GM19035 (cell line): ENCODE measurements around the gene NFKB2.
A peak's percentile ranks its signal among the peaks of the same experiment; 100 is the strongest.

ENCODE experiments used
- ATAC-seq: cut with Tn5 transposase; IDR thresholded peaks from one replicate; pipeline ENCODE4 v1.9.1; 2021; ENCODE audit not compliant: unreplicated experiment

Gene NFKB2

DNA sequence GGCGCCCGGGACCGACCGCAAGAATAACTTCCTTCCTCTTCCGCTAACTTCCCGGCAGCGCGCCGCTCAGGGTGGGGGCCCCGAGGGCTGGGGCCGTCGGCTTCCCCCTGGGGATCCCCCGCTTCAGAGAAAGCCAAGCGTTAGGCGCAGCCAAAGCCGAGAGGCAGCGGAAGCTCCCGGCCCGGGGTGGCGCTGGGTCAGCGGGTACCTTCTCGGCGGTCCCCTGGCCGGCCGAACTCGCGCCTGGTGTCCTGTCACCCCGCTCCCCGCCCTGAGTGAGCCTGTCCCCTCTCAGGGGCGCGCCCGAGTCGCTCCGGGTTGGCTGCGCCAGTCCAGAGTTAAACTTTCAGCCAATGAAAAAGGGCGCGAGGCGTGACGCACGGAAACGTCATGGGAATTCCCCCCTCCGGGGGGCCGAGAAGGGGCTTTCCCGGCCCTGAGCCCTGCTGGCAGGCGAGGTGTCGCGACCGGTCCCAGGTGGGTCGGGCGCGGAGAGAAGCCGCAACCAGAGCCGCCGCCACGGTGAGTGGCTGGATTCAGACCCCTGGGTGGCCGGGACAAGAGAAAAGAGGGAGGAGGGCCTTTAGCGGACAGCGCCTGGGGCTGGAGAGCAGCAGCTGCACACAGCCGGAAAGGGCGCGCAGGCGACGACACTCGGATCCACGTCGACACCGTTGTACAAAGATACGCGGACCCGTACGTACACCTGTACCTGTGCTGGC is 1.3 kb upstream of the NFKB2 start:
- peak; percentile 79 for ATAC-seq

DNA sequence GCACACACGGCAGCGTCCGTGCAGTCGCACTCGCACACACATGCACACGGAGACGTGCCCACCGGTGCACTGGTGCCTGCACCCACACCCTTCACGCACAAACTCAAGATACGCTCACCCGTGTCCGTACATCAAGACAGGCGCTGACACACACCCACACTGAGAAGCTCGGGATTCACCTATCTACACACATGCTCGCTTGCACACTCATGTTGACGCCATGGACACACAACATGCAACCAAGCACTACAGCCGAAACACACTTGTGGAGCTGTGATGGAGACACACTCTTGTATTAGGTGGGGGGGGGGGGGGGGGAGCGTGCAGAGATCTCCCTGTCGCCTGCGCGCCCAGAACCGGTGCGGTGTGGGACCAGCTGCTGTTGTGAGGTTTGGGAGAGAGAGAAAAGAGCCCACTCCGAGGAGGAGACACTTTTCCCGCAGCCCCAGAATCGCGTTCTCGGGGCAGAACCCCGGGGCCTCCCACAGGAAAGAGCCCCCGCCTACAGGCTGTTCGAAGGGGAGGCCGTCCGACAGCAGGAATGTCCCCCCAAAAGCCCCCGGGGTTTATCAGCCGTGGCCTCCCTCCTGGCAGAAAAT is 605 bp upstream of the NFKB2 start:
- peak; percentile 1 for ATAC-seq

DNA sequence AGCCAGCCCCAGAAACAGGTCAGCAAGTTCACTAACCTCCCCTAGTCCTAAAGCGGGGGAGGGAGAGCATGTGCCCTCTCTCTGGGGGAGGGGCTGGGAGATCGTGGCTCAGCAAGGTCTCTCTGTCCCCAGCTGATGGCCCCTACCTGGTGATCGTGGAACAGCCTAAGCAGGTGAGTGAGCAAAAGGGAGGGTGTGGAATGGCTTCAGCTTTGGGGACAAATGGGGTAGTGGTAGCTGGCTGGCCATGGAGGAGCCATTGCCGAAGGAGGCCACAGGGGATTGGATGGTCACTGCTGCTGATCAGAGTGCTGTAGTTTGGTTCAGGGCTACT is 779 bp downstream of the NFKB2 start:
- ATAC-seq: no peak

DNA sequence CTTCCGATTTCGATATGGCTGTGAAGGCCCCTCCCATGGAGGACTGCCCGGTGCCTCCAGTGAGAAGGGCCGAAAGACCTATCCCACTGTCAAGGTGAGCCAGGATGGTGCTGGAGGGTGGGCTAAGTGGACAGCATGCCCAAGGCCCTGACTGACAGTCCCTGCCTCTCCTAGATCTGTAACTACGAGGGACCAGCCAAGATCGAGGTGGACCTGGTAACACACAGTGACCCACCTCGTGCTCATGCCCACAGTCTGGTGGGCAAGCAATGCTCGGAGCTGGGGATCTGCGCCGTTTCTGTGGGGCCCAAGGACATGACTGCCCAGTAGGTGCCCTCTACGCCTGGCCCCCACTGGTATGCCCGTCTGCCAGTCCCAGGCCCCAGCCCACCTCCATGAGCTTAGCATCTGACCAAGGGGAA is 1.2 kb downstream of the NFKB2 start:
- no peak for ATAC-seq

DNA sequence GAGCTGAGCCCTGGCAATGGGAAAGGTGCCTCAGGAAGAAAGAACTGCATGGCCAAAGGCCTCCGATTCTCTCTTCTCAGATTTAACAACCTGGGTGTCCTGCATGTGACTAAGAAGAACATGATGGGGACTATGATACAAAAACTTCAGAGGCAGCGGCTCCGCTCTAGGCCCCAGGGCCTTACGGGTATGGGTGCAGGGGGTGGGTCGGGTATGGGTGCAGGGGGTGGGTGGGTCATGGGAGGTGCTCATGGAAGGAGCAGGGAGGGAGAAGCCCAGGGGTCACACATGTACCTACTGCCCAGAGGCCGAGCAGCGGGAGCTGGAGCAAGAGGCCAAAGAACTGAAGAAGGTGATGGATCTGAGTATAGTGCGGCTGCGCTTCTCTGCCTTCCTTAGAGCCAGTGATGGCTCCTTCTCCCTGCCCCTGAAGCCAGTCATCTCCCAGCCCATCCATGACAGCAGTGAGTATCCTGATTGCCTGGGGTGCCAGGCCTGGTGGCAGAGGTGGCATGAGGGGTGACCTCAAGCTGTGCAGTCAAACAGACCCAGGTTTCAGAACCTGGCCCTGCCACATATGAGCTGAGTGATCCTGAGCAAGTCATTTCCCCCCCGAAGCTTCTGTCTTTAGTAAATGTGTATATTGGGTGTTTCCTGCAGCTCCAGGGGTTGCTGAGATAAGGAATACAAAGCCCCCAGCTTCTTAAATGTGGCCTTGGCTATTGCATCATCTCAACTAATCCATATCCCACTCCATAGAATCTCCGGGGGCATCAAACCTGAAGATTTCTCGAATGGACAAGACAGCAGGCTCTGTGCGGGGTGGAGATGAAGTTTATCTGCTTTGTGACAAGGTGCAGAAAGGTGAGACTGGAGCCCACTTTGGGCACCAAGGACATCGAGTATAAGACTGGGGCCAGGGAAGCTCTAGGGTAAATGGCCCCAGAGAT is 2.0 kb downstream of the NFKB2 start:
- no peak for ATAC-seq

DNA sequence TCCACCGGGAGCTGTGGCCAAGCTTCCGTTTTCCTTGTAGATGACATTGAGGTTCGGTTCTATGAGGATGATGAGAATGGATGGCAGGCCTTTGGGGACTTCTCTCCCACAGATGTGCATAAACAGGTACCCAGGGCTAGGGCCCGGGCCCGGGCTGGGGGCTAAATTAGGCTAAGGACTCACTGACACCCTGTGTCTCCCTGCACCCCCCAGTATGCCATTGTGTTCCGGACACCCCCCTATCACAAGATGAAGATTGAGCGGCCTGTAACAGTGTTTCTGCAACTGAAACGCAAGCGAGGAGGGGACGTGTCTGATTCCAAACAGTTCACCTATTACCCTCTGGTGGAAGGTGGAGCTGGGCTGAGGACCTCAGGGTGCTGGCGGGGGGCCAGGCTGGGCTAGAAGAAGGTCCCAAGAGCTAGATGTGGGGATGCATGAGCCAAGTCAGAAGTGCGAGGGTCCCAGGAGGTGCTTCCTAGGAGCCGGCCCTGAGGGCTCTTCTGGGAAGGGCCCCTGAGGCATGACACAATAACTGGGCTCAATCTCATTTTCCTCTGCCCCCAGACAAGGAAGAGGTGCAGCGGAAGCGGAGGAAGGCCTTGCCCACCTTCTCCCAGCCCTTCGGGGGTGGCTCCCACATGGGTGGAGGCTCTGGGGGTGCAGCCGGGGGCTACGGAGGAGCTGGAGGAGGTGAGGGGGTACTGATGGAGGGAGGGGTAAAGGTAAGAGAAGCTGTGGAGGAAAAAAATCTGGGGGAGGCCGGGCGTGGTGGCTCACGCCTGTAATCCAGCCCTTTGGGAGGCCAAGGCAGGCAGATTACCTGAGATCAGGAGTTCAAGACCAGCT is 2.9 kb downstream of the NFKB2 start:
- ATAC-seq: no peak

DNA sequence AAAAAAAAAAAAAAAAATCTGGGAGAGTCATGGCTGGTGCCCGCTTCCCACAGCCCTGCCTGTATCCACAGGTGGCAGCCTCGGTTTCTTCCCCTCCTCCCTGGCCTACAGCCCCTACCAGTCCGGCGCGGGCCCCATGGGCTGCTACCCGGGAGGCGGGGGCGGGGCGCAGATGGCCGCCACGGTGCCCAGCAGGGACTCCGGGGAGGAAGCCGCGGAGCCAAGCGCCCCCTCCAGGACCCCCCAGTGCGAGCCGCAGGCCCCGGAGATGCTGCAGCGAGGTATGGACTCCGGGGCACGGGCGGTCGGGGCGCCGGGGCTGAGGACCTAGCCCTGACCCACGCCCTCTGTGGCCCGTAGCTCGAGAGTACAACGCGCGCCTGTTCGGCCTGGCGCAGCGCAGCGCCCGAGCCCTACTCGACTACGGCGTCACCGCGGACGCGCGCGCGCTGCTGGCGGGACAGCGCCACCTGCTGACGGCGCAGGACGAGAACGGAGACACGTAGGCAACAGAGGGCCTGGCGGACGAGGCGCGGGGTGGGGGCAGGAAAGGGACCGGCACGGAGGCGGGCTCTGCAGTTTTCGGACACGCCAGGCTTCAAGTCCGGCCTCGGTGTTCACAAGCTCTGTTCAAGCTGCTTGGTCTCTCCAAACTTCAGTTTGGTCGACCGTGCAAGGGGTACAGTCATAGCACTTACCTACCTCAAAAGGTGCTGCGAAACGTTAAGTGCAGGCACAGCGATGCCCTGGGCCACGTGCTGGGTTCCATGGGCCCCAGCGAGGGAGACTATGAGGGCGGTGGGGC is 3.9 kb downstream of the NFKB2 start:
- ATAC-seq: peak; percentile 41

DNA sequence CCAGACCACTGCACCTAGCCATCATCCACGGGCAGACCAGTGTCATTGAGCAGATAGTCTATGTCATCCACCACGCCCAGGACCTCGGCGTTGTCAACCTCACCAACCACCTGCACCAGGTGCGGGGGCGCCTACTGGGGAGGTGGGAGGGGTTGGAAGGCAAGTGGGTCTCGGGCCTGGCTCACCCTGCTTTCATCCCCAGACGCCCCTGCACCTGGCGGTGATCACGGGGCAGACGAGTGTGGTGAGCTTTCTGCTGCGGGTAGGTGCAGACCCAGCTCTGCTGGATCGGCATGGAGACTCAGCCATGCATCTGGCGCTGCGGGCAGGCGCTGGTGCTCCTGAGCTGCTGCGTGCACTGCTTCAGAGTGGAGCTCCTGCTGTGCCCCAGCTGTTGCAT is 4.6 kb downstream of the NFKB2 start:
- ATAC-seq: no peak

DNA sequence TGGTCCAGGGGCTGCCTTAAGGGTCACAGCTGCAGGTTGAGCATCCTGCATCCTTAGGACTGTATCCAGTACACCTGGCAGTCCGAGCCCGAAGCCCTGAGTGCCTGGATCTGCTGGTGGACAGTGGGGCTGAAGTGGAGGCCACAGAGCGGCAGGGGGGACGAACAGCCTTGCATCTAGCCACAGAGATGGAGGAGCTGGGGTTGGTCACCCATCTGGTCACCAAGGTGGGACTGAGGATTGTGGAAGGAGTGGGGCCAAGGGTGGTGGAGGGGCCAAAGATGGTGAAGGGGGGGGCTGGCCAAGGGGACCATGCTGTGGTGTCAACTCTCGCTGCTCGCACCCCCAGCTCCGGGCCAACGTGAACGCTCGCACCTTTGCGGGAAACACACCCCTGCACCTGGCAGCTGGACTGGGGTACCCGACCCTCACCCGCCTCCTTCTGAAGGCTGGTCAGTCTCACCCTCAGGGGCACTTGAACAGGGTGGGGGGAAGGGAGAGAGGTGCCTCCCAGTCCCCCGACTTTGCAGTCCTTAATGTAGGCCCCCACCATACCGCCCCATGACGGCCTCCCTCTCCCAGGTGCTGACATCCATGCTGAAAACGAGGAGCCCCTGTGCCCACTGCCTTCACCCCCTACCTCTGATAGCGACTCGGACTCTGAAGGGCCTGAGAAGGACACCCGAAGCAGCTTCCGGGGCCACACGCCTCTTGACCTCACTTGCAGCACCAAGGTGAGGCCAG is 5.3 kb downstream of the NFKB2 start:
- ATAC-seq: no peak

DNA sequence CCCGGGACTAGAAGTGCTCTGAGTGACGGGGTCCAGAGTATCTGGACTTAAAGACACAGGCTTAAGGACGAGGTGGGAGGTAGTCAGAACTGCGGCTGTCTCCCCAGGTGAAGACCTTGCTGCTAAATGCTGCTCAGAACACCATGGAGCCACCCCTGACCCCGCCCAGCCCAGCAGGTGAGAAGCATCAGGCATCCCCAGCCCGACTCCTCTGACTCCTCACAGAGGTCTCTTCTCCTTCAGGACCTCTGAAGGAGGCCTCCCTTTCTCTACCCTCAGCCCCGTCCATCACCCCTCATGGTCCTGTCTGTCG is 5.8 kb downstream of the NFKB2 start:
- no peak for ATAC-seq

DNA sequence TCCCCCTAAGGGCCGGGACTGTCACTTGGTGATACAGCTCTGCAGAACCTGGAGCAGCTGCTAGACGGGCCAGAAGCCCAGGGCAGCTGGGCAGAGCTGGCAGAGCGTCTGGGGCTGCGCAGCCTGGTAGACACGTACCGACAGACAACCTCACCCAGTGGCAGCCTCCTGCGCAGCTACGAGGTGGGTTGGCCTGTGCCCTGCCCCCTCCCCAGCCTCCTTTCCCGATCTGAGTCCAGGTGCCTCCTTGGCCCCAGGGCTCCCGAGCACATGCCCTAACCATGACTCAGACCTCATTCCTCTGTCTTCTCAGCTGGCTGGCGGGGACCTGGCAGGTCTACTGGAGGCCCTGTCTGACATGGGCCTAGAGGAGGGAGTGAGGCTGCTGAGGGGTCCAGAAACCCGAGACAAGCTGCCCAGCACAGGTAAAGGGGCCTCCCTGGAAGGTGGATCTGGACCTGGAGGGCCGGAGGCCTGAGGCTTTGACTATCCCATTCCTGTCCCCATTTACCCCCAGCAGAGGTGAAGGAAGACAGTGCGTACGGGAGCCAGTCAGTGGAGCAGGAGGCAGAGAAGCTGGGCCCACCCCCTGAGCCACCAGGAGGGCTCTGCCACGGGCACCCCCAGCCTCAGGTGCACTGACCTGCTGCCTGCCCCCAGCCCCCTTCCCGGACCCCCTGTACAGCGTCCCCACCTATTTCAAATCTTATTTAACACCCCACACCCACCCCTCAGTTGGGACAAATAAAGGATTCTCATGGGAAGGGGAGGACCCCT is 6.4 kb downstream of the NFKB2 start:
- ATAC-seq: no peak

DNA sequence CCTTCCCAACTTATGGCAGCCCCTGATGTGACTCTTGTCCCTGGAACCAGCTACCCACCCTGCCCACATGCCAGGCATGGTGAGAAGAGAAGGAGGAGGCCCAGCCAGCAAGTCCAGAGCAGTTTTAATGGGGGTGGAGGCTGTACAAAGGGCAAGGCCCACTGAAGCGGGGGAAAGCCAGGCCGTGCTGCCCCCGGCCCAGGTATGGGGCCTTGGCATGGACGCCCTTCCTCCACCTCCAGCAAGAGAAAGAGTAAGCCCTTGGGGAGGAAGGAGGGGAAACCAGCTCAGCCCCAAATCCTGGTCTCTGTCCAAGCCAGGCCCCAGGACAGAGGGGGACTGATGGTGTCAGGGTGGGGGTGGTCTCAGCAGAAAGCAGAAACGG is 7.0 kb downstream of the NFKB2 start:
- ATAC-seq: no peak

DNA sequence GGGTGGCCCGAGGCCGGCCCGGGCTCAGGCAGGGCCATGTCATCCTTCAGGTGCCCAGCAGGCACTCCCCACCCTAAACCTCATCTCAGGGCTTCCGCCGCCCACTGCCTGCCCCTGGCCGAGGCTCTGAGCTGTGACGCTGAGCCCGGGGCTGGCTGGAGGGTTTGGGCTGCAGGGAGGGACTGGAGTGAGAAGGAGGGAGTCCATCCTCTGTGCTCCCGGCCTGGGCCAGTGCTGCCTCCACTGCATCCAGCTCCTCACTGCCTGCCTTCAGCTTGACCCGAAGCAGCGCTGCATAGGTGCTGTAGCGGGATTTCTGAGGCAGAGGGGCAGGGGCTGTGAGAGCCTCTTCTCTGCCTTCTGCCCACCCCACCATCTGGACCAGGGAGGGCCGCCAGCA is 7.6 kb downstream of the NFKB2 start:
- ATAC-seq: no peak

DNA sequence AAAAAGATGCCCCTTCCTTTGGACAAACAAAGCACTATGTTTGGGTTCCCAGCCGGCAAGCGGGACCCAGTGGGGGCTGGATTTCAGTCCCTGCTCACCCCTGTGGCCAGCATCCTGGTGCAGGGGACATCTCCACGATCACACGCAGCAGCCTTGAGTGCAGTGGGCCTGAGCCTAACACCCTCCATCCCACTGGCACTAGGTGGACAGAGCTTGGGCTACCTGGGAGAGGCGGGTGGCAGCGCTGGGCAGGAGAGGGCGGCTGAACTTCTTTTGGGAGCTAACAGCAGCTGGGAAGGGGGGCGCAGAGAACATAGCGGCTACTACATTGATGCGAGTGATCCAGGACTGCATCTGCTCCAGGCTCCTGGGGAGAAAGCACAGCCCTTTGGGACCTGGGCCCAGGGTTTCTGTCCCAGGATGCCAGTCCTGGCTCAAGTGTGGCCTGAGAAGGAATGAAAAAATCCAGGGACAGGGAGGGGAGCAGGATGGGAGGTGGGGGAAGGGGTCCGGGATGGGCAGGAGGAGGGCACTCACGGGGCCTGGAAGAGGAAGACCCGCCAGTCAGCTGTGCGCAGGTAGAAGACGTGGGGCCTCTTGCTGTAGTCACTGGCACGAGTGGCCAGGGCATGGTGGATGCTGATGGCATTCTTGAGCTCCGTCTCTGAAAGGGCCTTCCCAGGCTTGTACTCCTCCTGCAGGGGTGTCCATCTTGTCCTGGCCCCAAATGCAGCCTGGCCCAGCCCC is 9.0 kb downstream of the NFKB2 start:
- ATAC-seq: no peak

DNA sequence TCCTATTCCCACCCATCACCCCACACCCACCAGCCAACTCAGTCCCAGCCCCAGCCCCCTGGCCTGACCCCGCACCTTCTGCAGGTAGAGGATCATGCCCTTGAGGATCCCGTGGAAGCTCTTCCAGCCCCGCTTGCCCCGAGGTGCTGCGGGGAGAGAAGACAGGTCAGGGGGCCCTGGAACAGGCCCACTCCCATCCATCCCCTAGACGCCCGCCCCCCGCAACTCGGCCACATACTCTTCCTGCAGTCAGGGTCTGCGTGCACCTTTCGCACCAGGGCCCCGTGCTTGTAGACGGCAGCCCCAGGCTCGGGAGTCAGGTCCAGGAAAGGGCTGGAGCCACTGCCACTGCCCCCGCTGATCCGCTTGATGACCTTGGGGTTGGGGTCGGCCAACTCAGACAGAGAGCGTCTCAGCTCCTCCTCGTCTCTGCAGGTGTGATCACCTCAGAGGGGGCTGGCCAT is 9.6 kb downstream of the NFKB2 start:
- no peak for ATAC-seq

DNA sequence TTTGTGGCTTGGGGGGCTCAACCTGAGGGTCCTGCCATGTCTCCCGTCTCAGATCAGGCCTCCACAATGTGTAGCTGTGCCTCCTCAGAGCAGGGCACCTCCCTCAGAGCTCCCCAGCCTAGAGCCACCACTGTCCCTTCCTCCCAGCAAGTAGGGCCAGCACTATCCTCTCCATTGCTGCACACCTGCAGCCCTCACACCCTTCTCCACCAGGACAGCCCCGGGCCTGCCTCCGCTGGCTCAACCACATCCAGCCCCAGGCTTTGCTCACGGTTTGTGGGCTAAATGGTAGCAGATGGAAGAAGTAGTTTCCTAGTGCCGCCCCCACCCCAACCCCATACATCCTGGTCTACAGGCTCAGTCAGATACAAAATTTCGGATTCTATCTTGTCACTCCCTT is 10.1 kb downstream of the NFKB2 start:
- no peak for ATAC-seq

DNA sequence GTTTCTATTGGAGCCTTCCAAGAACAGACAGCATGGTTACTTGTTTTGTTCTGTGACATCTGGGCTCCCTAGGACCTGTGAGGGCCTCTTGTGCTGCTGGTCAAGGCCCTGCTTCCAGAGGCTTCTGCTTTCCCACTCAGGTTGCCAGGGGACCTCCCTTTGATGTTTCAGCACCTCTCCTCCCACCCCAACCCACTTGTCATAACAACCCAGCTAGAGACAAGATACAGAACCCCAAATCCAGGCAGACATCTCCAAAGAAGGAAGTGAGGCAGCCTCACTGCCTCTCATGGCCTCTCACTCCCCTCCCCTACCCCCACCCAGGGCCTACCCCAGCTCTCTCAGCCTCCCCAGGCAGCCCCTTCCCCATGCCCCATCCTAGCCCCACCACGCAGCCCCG is 11.3 kb downstream of the NFKB2 start:
- ATAC-seq: no peak

DNA sequence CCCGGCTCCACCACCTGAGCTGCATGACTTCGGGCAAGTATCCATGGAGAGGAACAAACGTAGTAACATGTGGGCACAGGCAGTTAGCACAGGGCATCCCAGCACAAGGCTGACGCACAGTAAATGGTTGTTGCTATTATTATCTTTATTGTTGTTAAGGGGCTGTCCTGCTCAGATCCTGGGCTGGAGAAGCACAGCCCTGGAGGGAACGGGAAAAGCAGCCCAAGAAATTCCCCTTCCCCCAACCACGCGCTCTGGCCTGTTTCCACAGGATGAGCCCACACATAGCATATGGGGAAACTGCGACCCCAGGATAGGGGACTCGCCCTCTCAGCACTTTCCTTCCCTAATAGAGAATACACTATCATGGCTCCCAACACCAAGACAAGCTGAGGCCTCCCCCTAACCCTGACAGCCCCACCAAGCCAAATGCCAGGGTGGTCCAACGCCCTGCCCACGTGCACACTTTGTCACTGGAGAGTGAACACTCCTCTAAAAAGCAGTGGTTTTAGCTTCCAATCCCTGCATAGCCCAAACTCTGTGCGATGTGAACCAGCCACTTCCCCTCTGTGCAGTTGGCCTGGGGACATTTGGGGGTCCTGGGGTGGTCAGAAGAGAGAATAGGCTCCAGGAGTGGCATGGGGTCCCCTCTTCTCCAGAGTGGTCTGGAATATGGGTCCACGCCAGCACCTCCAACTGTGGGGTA is 12.1 kb downstream of the NFKB2 start:
- no peak for ATAC-seq
